ENCODE measurements around the gene NEK4.

NEK4 gene

GRCh38 chr3:52770496-52771333, at the start of gene NEK4 (continued):
- no peak for TF ChIP-seq REST (tag by site-specific recombination; IDR thresholded peaks at IDR 0.05)
- TF ChIP-seq ZNF843 (tag by site-specific recombination; IDR thresholded peaks at IDR 0.05) = no peak; the same call in 1 of the 2 replicates
- TF ChIP-seq ZNF791 (tag by site-specific recombination; IDR thresholded peaks at IDR 0.05) = no peak
- no peak for TF ChIP-seq ZNF623 (tag by site-specific recombination; IDR thresholded peaks at IDR 0.05)
- TF ChIP-seq ZNF488 (tag by site-specific recombination; IDR thresholded peaks at IDR 0.05) = no peak
- no peak for TF ChIP-seq ZNF146 (tag by site-specific recombination; IDR thresholded peaks at IDR 0.05)
- peak; percentile 60 for TF ChIP-seq SP2 (tag by site-specific recombination; IDR thresholded peaks at IDR 0.05)
- TF ChIP-seq ZNF658 (tag by site-specific recombination; IDR thresholded peaks at IDR 0.05) = no peak
- TF ChIP-seq FEZF1 (tag by site-specific recombination; IDR thresholded peaks at IDR 0.05) = no peak
- TF ChIP-seq, protein P1, sequence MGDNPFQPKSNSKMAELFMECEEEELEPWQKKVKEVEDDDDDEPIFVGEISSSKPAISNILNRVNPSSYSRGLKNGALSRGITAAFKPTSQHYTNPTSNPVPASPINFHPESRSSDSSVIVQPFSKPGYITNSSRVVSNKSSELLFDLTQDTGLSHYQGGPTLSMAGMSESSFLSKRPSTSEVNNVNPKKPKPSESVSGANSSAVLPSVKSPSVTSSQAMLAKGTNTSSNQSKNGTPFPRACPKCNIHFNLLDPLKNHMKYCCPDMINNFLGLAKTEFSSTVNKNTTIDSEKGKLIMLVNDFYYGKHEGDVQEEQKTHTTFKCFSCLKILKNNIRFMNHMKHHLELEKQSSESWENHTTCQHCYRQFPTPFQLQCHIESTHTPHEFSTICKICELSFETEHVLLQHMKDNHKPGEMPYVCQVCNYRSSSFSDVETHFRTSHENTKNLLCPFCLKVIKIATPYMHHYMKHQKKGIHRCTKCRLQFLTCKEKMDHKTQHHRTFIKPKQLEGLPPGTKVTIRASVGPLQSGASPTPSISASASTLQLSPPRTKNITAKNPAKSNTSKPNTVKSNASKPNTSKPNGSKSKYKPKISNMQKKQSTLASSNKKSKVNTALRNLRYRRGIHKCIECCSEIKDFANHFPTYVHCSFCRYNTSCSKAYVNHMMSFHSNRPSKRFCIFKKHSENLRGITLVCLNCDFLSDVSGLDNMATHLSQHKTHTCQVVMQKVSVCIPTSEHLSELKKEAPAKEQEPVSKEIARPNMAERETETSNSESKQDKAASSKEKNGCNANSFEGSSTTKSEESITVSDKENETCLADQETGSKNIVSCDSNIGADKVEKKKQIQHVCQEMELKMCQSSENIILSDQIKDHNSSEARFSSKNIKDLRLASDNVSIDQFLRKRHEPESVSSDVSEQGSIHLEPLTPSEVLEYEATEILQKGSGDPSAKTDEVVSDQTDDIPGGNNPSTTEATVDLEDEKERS (tag by site-specific recombination; IDR thresholded peaks at IDR 0.05) = no peak
- peak; percentile 60 for TF ChIP-seq ZNF501 (tag by site-specific recombination; IDR thresholded peaks at IDR 0.05)
- TF ChIP-seq GLI4 (tag by site-specific recombination; IDR thresholded peaks at IDR 0.05) = no peak
- TF ChIP-seq BCL11A (tag by site-specific recombination; IDR thresholded peaks at IDR 0.05; ENCODE audit: low read depth) = no peak
- peak; percentile 78 for TF ChIP-seq ZBTB20 (tag by site-specific recombination; IDR thresholded peaks at IDR 0.05)
- no peak for TF ChIP-seq ZBTB21 (tag by site-specific recombination; IDR thresholded peaks at IDR 0.05)
- no peak for TF ChIP-seq ZNF837 (tag by site-specific recombination; IDR thresholded peaks at IDR 0.05)
- TF ChIP-seq, protein P2, sequence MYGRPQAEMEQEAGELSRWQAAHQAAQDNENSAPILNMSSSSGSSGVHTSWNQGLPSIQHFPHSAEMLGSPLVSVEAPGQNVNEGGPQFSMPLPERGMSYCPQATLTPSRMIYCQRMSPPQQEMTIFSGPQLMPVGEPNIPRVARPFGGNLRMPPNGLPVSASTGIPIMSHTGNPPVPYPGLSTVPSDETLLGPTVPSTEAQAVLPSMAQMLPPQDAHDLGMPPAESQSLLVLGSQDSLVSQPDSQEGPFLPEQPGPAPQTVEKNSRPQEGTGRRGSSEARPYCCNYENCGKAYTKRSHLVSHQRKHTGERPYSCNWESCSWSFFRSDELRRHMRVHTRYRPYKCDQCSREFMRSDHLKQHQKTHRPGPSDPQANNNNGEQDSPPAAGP (tag by site-specific recombination; IDR thresholded peaks at IDR 0.05) = no peak
- peak; percentile 39; the same call in 1 of the 2 replicates for TF ChIP-seq CTCF (tag by site-specific recombination; IDR thresholded peaks at IDR 0.05)
- TF ChIP-seq ZNF513 (tag by site-specific recombination; IDR thresholded peaks at IDR 0.05) = no peak
- peak; percentile 60 for TF ChIP-seq ZNF518A (tag by site-specific recombination; conservative IDR thresholded peaks at IDR 0.05; ENCODE audit: low read depth)
- no peak for TF ChIP-seq IKZF3 (tag by site-specific recombination; IDR thresholded peaks at IDR 0.05)
- TF ChIP-seq YY2 (tag by site-specific recombination; IDR thresholded peaks at IDR 0.05) = peak; percentile 52; the same call in 1 of the 2 replicates
